T follicular helper cell (primary cell): Measurements from ENCODE around the gene EHMT1.

Experiments used
- DNase-seq: peaks from one replicate; pipeline ENCODE4 v3.0.0-alpha.2; 2020; ENCODE audit warnings: low read depth

The EHMT1 gene

GRCh38 chr9:137741330-137741729, 122.5 kb downstream of the EHMT1 start:
- DNase-seq, result no peak

- no peak for DNase-seq
Observed at GRCh38 chr9:137742698-137743097, 123.9 kb downstream of the EHMT1 start.

GRCh38 chr9:137743695-137744094, 124.9 kb downstream of the EHMT1 start:
- no peak for DNase-seq

GRCh38 chr9:137744632-137745183, 125.9 kb downstream of the EHMT1 start:
- DNase-seq, result no peak

GRCh38 chr9:137745541-137745991, 126.8 kb downstream of the EHMT1 start:
- DNase-seq, result no peak

- no peak for DNase-seq
Observed at GRCh38 chr9:137748311-137748710, 129.5 kb downstream of the EHMT1 start.

GRCh38 chr9:137748741-137749140, 129.9 kb downstream of the EHMT1 start:
- no peak for DNase-seq

- no peak for DNase-seq
Observed at GRCh38 chr9:137749511-137749910, 130.7 kb downstream of the EHMT1 start.

GRCh38 chr9:137750007-137750406, 131.2 kb downstream of the EHMT1 start:
- DNase-seq, result no peak

GRCh38 chr9:137750566-137750965, 131.8 kb downstream of the EHMT1 start:
- DNase-seq, result no peak

- DNase-seq, result no peak
Observed at GRCh38 chr9:137751616-137752015, 132.8 kb downstream of the EHMT1 start.

GRCh38 chr9:137752426-137752825, 133.6 kb downstream of the EHMT1 start:
- DNase-seq, result no peak

- no peak for DNase-seq
Observed at GRCh38 chr9:137753192-137753765, 134.5 kb downstream of the EHMT1 start.

- no peak for DNase-seq
Observed at GRCh38 chr9:137755261-137755927, 136.6 kb downstream of the EHMT1 start.

GRCh38 chr9:137756045-137756744, 137.4 kb downstream of the EHMT1 start:
- no peak for DNase-seq

- no peak for DNase-seq
Observed at GRCh38 chr9:137757139-137757538, 138.3 kb downstream of the EHMT1 start.

GRCh38 chr9:137757613-137758029, 138.8 kb downstream of the EHMT1 start:
- no peak for DNase-seq

- no peak for DNase-seq
Observed at GRCh38 chr9:137758067-137758466, 139.3 kb downstream of the EHMT1 start.

- no peak for DNase-seq
Observed at GRCh38 chr9:137759117-137759516, 140.3 kb downstream of the EHMT1 start.

- no peak for DNase-seq
Observed at GRCh38 chr9:137759649-137760321, 141.0 kb downstream of the EHMT1 start.

- DNase-seq, result no peak
Observed at GRCh38 chr9:137760426-137760825, 141.6 kb downstream of the EHMT1 start.

- DNase-seq, result no peak
Observed at GRCh38 chr9:137761032-137761431, 142.2 kb downstream of the EHMT1 start.
